RWPE2 (cell line): ENCODE results near the gene CHMP2A.

Experiments
- ATAC-seq: fragments of 200-7000 bp; cut with Tn5 transposase; 3 replicates; pipeline ENCODE4 v1.9.1; 2021; ENCODE audit warnings: low read depth
- DNase-seq: peaks from one replicate; pipeline ENCODE4 v3.0.0-alpha.2; 2020; ENCODE audit warnings: low spot score
- H3K27ac ChIP-seq: fragments of 450-650 bp; 2 replicates; pipeline ENCODE4 v1.5.1; 2017; ENCODE audit warnings: mild to moderate bottlenecking; ENCODE audit not compliant: poor library complexity, severe bottlenecking
- H3K27me3 ChIP-seq: fragments of 250-450 bp; sonication (Bioruptor Pico); 2 replicates; pipeline ENCODE4 v1.5.1; 2021; ENCODE audit warnings: mild to moderate bottlenecking, moderate library complexity; ENCODE audit not compliant: insufficient read depth, poor library complexity, severe bottlenecking
- H3K36me3 ChIP-seq: fragments of 250-450 bp; sonication (Bioruptor Pico); 2 replicates; pipeline ENCODE4 v1.5.1; 2020; ENCODE audit warnings: low read depth, mild to moderate bottlenecking, moderate library complexity
- H3K4me1 ChIP-seq: fragments of 250-450 bp; sonication (Bioruptor Pico); 2 replicates; pipeline ENCODE4 v1.5.1; 2021; ENCODE audit warnings: mild to moderate bottlenecking, moderate library complexity; ENCODE audit not compliant: insufficient read depth, poor library complexity, severe bottlenecking
- H3K4me3 ChIP-seq: fragments of 250-450 bp; sonication (Bioruptor Pico); 2 replicates; pipeline ENCODE4 v1.5.1; 2021; ENCODE audit warnings: mild to moderate bottlenecking, moderate library complexity; ENCODE audit not compliant: severe bottlenecking
- H3K9me3 ChIP-seq: fragments of 250-450 bp; sonication (Bioruptor Pico); 2 replicates; pipeline ENCODE4 v1.5.1; 2021; ENCODE audit warnings: mild to moderate bottlenecking, moderate library complexity; ENCODE audit not compliant: severe bottlenecking
- TF ChIP-seq, protein P1 (sequence below): fragments of 450-650 bp; IDR thresholded peaks from one replicate; pipeline ENCODE4 v1.5.1; 2017; ENCODE audit warnings: mild to moderate bottlenecking, moderate library complexity; ENCODE audit not compliant: poor library complexity, severe bottlenecking

The CHMP2A gene

DNA sequence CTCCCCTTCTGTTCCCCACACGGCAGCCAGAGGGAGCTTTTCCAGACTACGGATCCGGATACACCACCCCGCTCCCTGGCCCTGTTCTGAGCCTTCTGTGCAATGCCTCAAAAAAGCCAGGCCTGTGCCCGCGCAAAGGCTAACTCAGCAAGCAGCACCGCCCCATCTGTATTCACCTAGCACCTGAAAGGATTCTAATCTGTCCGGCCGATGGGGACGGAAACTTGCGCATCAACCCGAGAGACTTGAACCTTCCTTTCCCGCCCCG is 35.9 kb downstream of the CHMP2A start:
- Histone ChIP-seq H3K27me3 (no peaks in the 10 kb centered on the region), H3K4me1 (peaks cover 3% of the 10 kb centered on the region), H3K9me3 (no peaks in the 10 kb centered on the region), H3K36me3 (peaks cover 6% of the 10 kb centered on the region), H3K27ac (peak overlapping the region; percentile 92), H3K4me3 (peak overlapping the region; percentile 54)
- no peak for DNase-seq
- ATAC-seq, result peak; percentile 41
- TF ChIP-seq, protein P1, sequence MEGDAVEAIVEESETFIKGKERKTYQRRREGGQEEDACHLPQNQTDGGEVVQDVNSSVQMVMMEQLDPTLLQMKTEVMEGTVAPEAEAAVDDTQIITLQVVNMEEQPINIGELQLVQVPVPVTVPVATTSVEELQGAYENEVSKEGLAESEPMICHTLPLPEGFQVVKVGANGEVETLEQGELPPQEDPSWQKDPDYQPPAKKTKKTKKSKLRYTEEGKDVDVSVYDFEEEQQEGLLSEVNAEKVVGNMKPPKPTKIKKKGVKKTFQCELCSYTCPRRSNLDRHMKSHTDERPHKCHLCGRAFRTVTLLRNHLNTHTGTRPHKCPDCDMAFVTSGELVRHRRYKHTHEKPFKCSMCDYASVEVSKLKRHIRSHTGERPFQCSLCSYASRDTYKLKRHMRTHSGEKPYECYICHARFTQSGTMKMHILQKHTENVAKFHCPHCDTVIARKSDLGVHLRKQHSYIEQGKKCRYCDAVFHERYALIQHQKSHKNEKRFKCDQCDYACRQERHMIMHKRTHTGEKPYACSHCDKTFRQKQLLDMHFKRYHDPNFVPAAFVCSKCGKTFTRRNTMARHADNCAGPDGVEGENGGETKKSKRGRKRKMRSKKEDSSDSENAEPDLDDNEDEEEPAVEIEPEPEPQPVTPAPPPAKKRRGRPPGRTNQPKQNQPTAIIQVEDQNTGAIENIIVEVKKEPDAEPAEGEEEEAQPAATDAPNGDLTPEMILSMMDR, result peak; percentile 69

DNA sequence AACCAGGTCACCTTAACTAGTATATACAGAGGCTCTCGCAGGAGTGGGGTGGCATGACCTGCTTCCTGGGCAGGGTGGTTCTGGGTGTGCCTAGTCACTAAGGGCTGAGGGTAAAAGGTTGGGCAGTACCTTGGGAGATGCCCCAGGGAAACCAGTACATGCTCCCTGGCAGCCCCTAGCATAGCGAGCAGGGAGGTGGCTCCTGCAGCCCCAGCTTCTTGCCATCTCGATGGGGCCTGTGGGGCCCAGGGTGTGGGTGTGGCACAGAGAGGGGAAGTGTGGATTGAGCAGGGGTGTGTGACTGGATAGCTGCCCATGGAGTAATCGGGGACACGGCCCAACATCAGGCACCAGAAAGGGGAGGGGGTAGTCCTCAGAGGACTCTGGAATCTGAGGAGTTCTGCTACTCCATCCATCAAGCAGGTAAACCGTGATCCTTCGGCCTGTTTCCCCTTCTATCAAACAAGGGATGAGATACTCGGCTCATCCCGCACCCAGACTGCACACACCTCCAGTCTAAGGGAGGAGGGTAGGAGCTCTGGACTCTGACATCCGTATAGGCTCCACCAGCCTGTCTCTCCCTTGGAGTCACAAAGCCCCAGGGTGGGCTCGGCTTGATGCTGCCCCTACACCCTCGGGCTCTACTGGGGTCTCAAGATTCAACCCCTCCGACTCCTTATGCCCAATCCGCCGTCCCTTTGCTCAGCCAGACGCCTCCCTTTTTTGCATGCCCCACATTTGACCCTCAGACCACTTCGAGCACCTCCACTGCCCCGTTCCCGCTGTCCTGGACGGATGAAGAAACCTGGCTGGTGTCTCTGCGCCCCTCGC is 36.4 kb downstream of the CHMP2A start:
- ATAC-seq (no peak), DNase-seq (no peak)
- TF ChIP-seq, protein P1, result no peak
- Histone ChIP-seq H3K27ac (peak overlapping the region; percentile 92), H3K4me3 (peak overlapping the region; percentile 54), H3K36me3 (peaks cover 6% of the 10 kb centered on the region), H3K27me3 (no peaks in the 10 kb centered on the region), H3K9me3 (no peaks in the 10 kb centered on the region), H3K4me1 (peaks cover 3% of the 10 kb centered on the region)

DNA sequence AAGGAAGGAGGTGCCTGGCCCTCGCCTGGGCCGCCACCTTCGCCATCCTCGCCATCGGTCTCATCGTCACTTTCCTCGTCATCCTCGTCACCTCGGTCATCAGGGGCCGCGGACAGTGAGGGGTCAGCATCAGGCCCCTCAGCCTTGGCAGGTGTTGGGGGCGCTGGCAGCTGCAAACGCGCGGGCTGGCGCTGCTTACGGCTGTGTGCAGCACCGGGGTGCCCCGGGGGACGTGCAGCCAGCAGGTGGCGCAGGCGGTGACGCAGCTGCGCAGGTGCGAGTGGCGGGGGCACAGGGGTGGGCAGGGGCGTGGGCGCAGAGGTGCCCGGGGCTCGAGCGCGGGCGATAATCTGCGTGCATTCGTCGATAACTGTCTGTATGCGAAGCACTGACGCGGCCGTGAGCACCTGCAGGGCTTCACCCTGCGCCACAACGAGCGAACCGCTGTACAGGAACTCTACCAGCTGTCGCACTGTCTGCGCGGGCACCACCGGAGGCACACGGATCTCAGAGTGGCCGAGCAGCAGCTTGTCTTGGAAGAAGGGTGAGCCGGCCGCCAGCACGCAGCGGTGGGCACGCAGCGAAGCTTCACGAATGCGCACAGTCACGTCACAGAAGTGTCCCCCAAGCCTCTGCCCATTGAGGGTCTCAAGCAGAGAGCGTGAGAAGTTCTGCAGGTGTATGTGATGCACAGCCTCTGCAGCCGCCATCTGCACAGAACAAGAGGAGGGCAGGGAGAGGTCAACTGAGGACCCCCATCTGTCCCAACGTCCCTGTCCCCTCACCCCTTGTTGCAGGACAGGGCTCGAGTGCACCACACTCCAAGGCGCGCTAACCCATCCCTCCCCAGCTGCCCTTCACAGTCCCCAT is 37.7 kb downstream of the CHMP2A start:
- ATAC-seq, result no peak
- TF ChIP-seq, protein P1, result no peak
- H3K27me3 ChIP-seq, result no peaks in the 10 kb centered on the region
- H3K4me1 ChIP-seq, result peaks cover 3% of the 10 kb centered on the region
- no peak for DNase-seq
- H3K9me3 ChIP-seq, result no peaks in the 10 kb centered on the region
- peaks cover 6% of the 10 kb centered on the region for H3K36me3 ChIP-seq
- no peak overlapping the region for H3K4me3 ChIP-seq
- no peak overlapping the region for H3K27ac ChIP-seq

DNA sequence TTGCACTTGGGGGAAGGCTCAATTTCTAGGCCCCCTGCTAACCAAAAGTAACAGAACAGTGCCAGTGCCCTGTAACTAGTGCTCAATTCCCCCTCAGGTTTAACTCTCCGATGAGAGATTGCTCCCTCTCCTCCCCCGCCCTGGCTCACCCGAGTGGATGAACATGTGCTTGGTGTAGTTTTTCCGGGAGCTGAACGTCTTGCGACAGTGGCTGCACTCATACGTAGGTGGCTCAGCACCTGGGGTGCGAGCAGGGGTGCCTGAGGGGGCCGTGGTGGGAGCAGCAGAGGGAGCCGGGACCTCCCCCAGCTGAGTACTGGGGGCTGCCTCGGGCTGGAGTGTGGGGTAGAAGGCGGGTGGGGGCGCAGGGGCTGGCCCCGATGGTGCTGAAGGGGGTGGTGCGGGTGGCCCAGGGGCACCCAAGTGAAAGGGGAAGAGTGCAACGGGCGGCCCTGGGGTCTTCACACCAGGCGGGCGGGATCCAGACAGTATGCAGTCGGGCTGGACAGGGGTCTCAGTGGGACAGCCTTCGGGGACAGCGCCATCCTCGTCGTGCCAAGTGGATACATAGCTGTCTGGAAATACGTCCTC is 38.6 kb downstream of the CHMP2A start:
- peaks cover 3% of the 10 kb centered on the region for H3K4me1 ChIP-seq
- no peak for ATAC-seq
- no peaks in the 10 kb centered on the region for H3K27me3 ChIP-seq
- H3K36me3 ChIP-seq, result peaks cover 6% of the 10 kb centered on the region
- no peak for DNase-seq
- no peak overlapping the region for H3K27ac ChIP-seq
- no peak overlapping the region for H3K4me3 ChIP-seq
- H3K9me3 ChIP-seq, result no peaks in the 10 kb centered on the region
- TF ChIP-seq, protein P1, result no peak
